Measurements from ENCODE around the gene DSE.

- TF ChIP-seq POLR2AphosphoS5 (IDR thresholded peaks at IDR 0.05; ENCODE audit: low read depth, low read length) (no peak), TAF1 (IDR thresholded peaks at IDR 0.05; ENCODE audit: borderline replicate concordance, insufficient read depth, low read length) (no peak), SIN3A (IDR thresholded peaks at IDR 0.05; ENCODE audit: borderline replicate concordance, insufficient read depth, low read length) (no peak), REST (IDR thresholded peaks at IDR 0.05; ENCODE audit: insufficient read depth in 1 of 2, low read depth in 2 of 2, low read length in 2 of 2) (no peak), FOXP2 (optimal IDR thresholded peaks at IDR 0.05; ENCODE audit: borderline replicate concordance, extremely low read depth, extremely low read length, insufficient read depth) (no peak)
These were observed 42.6 kb downstream of the DSE start for GRCh38 chr6:116413357-116413756.
